Erythroblast (primary cell): ENCODE measurements around the gene RNF25.
A peak's percentile ranks its signal among the peaks of the same experiment; 100 is the strongest.

Experiments
- DNase-seq, 2 experiments: peaks; one replicate each; lab custom pipeline; 2025; lab: John Stamatoyannopoulos, UW
- GATA1 ChIP-seq: IDR thresholded peaks from 2 replicates; pipeline ENCODE4 v1.6.1; 2011; ENCODE audit warnings: low read depth, mild to moderate bottlenecking, control low read depth, low read length, moderate library complexity
- POLR2A ChIP-seq: IDR thresholded peaks from 2 replicates; pipeline ENCODE4 v1.6.1; 2011; ENCODE audit warnings: mild to moderate bottlenecking, low read length

Gene RNF25

GRCh38 chr2:218703341-218703740, 31.5 kb upstream of the RNF25 start:
- DNase-seq: no peak
- TF ChIP-seq GATA1 (no peak), POLR2A (no peak)

DNA sequence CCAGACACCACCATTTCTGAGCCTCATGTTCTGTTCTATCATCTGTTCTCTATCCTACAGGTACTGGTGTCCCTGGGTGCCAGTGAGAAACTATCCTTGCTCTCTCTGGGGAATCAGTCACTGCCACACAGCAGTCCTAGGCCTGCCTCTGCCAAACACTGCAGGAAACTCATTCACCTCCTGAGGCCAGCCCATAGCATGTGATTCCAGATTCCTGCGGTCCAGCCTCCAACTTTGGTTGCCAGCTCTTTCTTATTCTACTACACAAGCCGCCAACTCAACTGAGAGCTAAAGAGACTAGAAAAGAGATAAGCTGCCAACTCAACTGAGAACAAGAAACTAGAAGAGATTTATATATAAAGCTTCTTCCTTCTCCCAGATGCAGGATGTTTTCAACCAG, 30.0 kb upstream of the RNF25 start:
- no peak for DNase-seq
- TF ChIP-seq GATA1 (no peak), POLR2A (no peak)

GRCh38 chr2:218698885-218699284, 27.1 kb upstream of the RNF25 start:
- TF ChIP-seq POLR2A: no peak
- TF ChIP-seq GATA1: no peak
- no peak for DNase-seq

DNA sequence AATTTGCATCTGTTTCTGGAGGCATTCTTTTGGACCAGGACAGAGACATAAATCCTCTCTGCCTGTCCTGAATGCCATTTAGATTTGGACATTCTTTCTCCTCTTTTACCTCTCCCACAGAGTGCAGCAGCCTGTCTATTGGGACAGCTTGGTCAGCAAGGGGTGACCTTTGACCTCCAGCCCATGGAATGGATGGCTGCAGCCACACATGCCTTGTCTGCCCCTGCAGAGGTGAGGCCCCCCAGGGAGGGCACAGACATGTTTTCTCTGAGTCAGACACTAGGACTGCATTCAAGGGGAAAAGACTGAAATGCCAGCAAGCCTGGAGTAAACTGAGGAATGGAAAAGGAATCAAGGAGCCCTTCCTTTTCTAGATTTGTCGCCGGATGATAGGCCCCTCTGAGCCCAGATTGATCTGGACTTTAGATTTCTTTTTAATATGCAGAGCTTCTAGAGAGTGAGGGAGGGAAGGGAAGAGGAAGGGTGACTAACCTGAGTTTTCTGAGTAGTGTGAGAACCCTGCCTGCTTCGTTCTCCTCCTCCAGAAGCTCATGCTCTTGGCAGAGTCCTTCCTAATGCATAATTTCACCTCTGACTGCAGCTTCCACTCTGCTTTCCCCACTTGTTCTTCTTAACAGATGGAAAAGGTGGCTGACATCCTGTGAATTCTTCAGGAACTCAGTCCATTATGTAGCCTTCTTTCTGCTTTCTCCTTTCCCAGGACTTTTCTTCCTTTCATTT, 22.8 kb upstream of the RNF25 start:
- no peak for TF ChIP-seq POLR2A
- no peak for TF ChIP-seq GATA1
- no peak for DNase-seq

DNA sequence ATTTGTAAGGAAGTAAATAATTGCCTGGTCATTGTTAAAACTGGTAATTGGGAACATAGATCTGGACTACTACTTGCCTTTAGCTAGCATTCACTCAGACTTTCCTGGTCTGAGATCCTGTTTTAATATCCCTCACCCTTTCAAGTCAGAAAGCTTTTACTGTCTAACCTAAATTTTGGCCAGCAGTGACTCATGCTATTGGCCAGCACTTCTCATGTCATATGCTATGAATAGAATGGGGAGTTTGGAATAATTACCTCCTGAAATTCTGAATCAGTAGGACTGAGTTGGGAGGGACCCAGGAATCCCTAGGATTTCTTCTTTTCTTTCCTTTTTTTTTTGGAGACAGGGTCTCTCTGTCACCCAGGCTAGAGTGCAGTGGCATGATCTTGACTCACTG, 19.4 kb upstream of the RNF25 start:
- no peak for TF ChIP-seq POLR2A
- TF ChIP-seq GATA1: no peak
- DNase-seq: no peak

GRCh38 chr2:218687400-218688060, 15.7 kb upstream of the RNF25 start:
- DNase-seq: peak; percentile 76 to 78

GRCh38 chr2:218680061-218680460, 8.3 kb upstream of the RNF25 start:
- TF ChIP-seq GATA1 (no peak), POLR2A (no peak)
- no peak for DNase-seq

- peak in 1 of 2 experiments; percentile 41 for DNase-seq
- TF ChIP-seq GATA1 (no peak), POLR2A (no peak)
Observed at GRCh38 chr2:218679119-218679518, 7.3 kb upstream of the RNF25 start.

DNA sequence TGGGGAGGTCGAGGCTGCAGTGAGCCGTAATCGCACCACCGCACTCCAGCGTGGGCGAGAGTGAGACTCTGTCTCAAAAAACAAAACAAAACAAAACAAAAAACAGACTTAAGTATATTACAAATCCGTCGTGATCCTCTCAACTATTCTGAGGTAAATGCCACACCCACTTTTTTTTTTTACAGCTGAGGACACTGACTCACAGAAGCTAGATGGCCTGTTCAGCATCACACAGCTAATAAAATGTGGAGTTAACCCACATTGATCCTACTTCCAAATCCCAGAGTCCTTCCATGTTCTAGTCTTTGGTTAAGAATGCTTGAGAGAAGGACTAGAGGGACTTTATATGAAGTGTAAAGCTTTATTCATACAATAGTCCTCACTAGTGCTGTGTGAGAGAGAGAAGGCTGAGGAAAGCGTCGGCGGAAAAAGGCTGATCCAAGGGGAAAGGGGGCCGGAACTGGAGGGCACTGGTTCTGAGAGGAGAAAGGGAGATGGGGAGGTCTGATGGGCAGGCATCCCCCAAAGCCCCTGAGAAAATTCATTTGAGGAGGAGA, 627 bp downstream of the RNF25 start:
- peak; percentile 29 to 41 for DNase-seq

GRCh38 chr2:218664653-218665052, 7.1 kb downstream of the RNF25 start:
- TF ChIP-seq POLR2A: no peak
- TF ChIP-seq GATA1: no peak
- DNase-seq: no peak

More for the DNA sequence above, 627 bp downstream of the RNF25 start:
- TF ChIP-seq GATA1 (no peak), POLR2A (no peak)

GRCh38 chr2:218663901-218664300, 7.9 kb downstream of the RNF25 start:
- DNase-seq: no peak
- TF ChIP-seq GATA1: no peak
- no peak for TF ChIP-seq POLR2A

DNA sequence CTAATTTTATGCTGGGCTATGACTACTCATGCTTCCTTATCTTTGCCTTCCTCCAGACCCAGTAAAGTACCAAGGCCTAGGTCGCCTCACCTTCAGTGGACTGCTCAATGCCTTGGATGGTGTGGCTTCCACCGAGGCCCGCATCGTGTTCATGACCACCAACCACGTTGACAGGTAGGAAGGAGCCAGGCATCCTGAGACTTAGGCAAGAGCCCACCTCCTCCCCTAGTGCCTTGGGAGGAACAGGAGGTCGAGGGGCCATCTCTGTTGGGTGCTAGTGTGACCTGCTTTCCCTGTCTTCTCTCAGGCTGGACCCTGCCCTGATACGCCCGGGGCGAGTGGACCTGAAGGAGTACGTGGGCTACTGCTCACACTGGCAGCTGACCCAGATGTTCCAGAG, 9.0 kb downstream of the RNF25 start:
- TF ChIP-seq GATA1 (no peak), POLR2A (no peak)
- DNase-seq: no peak

GRCh38 chr2:218662377-218662776, 9.4 kb downstream of the RNF25 start:
- TF ChIP-seq POLR2A (no peak), GATA1 (no peak)

GRCh38 chr2:218659988-218660358, 11.8 kb downstream of the RNF25 start:
- no peak for DNase-seq
- TF ChIP-seq POLR2A (no peak), GATA1 (no peak)

More at GRCh38 chr2:218662377-218662776, 9.4 kb downstream of the RNF25 start:
- no peak for DNase-seq

DNA sequence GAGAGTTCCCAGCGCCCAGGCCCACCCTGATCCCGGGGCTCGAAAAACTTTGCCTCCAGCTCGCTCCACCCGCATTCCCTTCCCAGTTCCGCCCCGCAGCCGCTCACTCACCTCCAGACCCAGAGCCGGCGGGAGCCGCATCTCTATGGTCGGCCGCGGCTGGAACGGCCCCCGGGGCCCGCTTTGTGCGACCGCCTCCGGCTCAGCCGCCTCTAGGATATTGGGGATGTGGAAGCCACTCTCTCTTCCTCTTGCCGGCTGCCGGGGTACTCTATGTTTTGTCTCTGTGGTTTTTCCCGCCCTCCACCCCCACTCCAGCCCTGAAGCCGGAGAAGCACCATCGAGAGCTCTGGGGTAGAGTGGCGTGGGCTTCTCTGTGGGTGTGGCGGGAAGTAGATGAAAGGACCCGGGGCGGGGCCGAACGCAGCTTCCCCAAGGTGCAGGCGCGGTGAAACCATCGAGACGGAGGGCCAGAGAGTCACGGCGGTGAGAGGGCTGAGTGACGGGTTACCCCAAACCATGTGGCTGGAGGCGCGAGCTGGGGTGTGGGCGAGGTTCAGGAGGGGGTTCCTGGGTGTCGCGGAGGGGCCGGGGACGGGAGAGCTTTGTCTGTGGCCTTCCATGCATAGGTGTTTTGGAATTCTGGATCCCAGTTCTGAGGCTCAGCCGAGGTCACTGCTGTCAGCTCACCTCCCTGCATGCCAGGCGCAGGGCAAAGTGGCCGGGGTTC, 12.4 kb downstream of the RNF25 start, which contains the start of the genes BCS1L and ZNF142:
TSS of gene BCS1L (plus strand) at position 426 of the 730 bp plus-strand sequence. CDS start 1,305 bp downstream, outside the sequence.
TSS of gene ZNF142 (minus strand) at position 366 of the 730 bp plus-strand sequence. CDS start 3,194 bp downstream, outside the sequence.
- peak; percentile 89 to 90 for DNase-seq
- TF ChIP-seq GATA1 (no peak), POLR2A (peak; percentile 78)
